ENCODE results near the gene RAG2. TPM values are rescaled to one million over a fixed set of nuclear protein-coding genes. Genes with fewer than 3 reads are reported as not detected.

RAG2 gene
- total and polyA plus RNA-seq, 8 donors: 0.15 to 0.80 (median 0.38) TPM; not detected in 2

GRCh38 chr11:36566407-36567053, 31.5 kb downstream of the RAG2 start:
- Histone ChIP-seq H3K4me1 (peaks cover 0 to 3% of the 10 kb centered on the region in 2 donors), H3K9me3 (no peaks in the 10 kb centered on the region), H3K4me3 (no peak overlapping the region), H3K27me3 (peaks cover 0 to 4% of the 10 kb centered on the region in 2 donors), H3K36me3 (no peaks in the 10 kb centered on the region), H3K27ac (no peak overlapping the region)
- TF ChIP-seq CTCF (IDR thresholded peaks at IDR 0.05): no peak
- no peak for DNase-seq
- ATAC-seq: no peak
- intact Hi-C loops (cut with DNase I): loop anchor here in 1 of 2 donors (10.0 kb wide), 2 partner anchors 98 to 178 kb away; no protein-coding TSS in a partner anchor

GRCh38 chr11:36565031-36565610, 32.9 kb downstream of the RAG2 start:
- no peak for DNase-seq
- Histone ChIP-seq H3K4me3 (no peak overlapping the region), H3K4me1 (peaks cover 0 to 3% of the 10 kb centered on the region in 2 donors), H3K27me3 (peaks cover 0 to 4% of the 10 kb centered on the region in 2 donors), H3K36me3 (no peaks in the 10 kb centered on the region), H3K9me3 (no peaks in the 10 kb centered on the region), H3K27ac (no peak overlapping the region)
- no peak for TF ChIP-seq CTCF (IDR thresholded peaks at IDR 0.05)
- ATAC-seq: no peak
- intact Hi-C loops (cut with DNase I): loop anchor here in 1 of 2 donors (10.0 kb wide), 2 partner anchors 100 to 180 kb away; no protein-coding TSS in a partner anchor

DNA sequence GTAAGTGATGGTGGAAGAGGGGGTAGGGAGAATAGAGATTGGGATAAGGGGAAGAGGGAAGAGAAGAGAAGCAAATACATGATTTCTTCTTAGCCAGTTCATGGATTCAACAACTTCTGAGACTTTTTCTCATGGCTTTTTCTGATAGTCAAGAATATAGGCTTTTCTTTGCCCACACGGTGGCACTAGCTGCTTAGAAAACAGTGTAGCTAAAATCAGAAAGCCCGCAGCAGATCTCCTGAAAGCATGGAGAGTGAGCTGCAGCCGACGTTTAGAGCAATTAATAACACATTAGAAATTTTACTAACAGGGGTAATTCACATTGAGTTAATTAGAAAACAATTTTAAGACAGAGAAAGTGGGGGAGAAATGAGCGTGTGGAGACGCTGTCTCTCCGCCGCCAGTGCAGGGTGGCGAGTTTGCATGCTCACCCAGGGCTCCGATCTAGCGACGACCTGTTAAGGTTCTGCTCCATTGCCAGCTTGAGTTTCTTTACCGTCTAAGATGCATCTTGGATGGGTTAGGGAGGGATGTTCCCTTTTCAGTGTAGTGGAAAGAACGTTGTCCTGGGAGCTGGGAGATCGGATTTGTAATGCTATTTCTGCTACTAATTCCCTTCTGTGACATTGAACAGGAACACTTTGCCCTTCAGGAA, 33.5 kb downstream of the RAG2 start:
- intact Hi-C loops (cut with DNase I): loop anchor here in 1 of 2 donors (10.0 kb wide), 2 partner anchors 100 to 180 kb away; no protein-coding TSS in a partner anchor
- peak; percentile 91 for ATAC-seq

DNA sequence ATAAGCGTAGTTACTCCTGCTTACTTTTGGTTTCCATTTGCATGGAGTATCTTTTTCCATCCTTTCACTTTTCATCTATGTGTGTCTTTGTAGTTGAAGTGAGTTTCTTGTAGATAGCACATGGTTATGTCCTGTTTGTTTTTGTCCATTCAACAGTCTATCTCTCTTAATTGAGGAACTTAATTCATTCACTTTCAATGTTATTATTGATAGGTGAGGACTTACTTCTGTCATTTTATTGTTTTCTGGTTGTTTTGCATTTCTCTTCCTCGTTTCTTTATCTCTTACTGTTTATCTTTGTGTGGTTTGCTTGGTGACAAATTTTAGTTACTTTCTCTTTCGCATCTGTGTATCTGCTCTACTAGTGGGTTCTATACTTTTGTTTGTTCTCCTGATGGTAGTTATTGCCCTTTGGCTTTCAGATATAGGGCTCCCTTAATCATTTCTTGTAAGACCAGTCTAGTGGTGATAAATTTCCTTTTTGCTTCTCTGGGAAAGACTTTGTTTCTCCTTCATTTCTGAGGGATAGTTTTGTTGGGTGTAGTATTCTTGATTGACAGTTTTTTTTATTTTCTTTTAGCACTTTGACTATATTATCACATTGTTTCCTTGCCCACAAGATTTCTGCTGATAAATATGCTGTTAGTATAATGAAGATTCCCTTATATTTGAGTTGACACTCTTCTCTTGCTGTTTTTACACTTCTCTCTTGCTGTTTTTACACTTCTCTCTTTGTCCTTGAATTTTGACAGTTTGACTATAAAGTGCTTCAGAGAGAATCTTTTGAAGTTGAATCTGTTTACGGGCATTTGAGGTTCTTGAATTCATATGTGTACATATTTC, 39.2 kb downstream of the RAG2 start:
- ATAC-seq: no peak
- no peaks in the 10 kb centered on the region for H3K36me3 ChIP-seq
- intact Hi-C loops (cut with DNase I): no loop called here
- H3K4me3 ChIP-seq: no peak overlapping the region
- TF ChIP-seq CTCF (IDR thresholded peaks at IDR 0.05): no peak
- H3K27me3 ChIP-seq: no peaks in the 10 kb centered on the region
- H3K9me3 ChIP-seq: peaks cover 0 to 5% of the 10 kb centered on the region in 2 donors
- DNase-seq: no peak
- no peak overlapping the region for H3K27ac ChIP-seq
- H3K4me1 ChIP-seq: no peaks in the 10 kb centered on the region

More for the DNA sequence above, 33.5 kb downstream of the RAG2 start:
- DNase-seq: peak in 2 of 4 donors; percentile 67 to 77
- H3K4me3 ChIP-seq: peak overlapping the region in 1 of 2 donors; percentile 5
- peak; percentile 20 to 35 for TF ChIP-seq CTCF (IDR thresholded peaks at IDR 0.05)
- H3K9me3 ChIP-seq: no peaks in the 10 kb centered on the region
- peaks cover 0 to 4% of the 10 kb centered on the region in 2 donors for H3K27me3 ChIP-seq
- H3K4me1 ChIP-seq: peaks cover 0 to 3% of the 10 kb centered on the region in 2 donors
- H3K36me3 ChIP-seq: no peaks in the 10 kb centered on the region
- no peak overlapping the region for H3K27ac ChIP-seq
